GM12892 (cell line): ENCODE data around the gene ITPRID2.

Experiments
- POLR2A ChIP-seq: IDR thresholded peaks from 2 replicates; pipeline ENCODE4 v1.6.1; 2011; ENCODE audit warnings: low read depth, low read length, control low read depth
- POLR2AphosphoS5 ChIP-seq: IDR thresholded peaks from 2 replicates; pipeline ENCODE4 v1.6.1; 2011; ENCODE audit warnings: low read depth, low read length, control low read depth

- TF ChIP-seq POLR2A (no peak), POLR2AphosphoS5 (no peak)
Measured at GRCh38 chr2:181892799-181893435, 1.4 kb downstream of the ITPRID2 start.
